ENCODE measurements around the gene BRSK2. TPM values are rescaled to one million over a fixed set of nuclear protein-coding genes. Genes with fewer than 3 reads are reported as not detected.
A peak's percentile ranks its signal among the peaks of the same experiment; 100 is the strongest.

The BRSK2 gene
- total RNA-seq, 1 donor from 2014 or later = not detected

- FAIRE-seq (no peak), DNase-seq (ENCODE audit: low read depth) (no peak)
- TF ChIP-seq CTCF (IDR thresholded peaks at IDR 0.05; ENCODE audit: insufficient read depth, low read length, severe bottlenecking) = peak; percentile 14
- Histone ChIP-seq H3K4me3 (ENCODE audit: low read depth, low read length) (no peak within 1 kb of the TSS), H3K36me3 (ENCODE audit: control insufficient read depth, insufficient read depth, low read length) (no peaks in the 10 kb centered on the region), H3K27me3 (ENCODE audit: control insufficient read depth, insufficient read depth, low read length) (no peaks in the 10 kb centered on the region)
Measured at GRCh38 chr11:1486054-1486825, 96.5 kb downstream of the BRSK2 start, which contains the start of gene MOB2. TSS of gene MOB2 (minus strand) at chr11:1486779. CDS start at chr11:1486556, 223 bp downstream.

DNA sequence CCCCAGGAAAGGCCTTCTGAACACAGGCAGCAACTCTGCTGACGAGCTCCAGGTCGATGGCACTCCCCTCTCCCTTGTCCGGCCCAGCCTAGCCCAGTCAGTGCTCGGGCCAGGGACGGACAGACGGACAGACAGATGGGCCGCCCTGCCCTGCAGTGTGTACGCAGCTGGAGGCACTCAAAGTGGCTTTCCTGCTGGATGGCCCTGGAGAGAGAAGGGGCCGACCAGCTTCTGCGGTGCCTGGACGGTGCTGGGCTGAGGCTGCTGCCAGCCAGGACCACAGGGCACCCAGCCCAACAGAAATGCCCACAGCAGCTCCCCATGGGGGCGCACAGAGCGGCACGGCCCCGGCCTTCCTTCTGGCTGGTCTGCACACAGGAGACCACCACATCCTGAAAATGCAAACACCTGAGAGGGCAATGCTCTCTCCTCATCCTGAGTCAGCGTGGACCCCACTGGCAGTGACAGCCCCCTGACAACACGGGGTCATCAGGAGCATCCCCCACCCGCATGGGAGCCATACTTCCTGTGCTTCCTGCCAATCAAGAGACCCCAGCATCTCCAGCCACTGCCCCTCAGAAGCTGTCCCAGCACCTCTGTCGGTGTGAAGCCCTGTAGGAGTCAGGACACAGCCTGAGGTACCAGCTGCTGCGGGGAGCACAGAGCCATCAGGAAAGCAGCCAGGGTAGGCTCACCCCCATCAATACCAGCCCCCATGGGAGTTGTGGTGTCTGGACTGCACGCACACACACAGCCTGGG, 97.5 kb downstream of the BRSK2 start:
- Histone ChIP-seq H3K36me3 (ENCODE audit: control insufficient read depth, insufficient read depth, low read length) (no peaks in the 10 kb centered on the region), H3K4me3 (ENCODE audit: low read depth, low read length) (no peak overlapping the region), H3K27me3 (ENCODE audit: control insufficient read depth, insufficient read depth, low read length) (no peaks in the 10 kb centered on the region)
- no peak for DNase-seq (ENCODE audit: low read depth)
- no peak for FAIRE-seq
- no peak for TF ChIP-seq CTCF (IDR thresholded peaks at IDR 0.05; ENCODE audit: insufficient read depth, low read length, severe bottlenecking)

DNA sequence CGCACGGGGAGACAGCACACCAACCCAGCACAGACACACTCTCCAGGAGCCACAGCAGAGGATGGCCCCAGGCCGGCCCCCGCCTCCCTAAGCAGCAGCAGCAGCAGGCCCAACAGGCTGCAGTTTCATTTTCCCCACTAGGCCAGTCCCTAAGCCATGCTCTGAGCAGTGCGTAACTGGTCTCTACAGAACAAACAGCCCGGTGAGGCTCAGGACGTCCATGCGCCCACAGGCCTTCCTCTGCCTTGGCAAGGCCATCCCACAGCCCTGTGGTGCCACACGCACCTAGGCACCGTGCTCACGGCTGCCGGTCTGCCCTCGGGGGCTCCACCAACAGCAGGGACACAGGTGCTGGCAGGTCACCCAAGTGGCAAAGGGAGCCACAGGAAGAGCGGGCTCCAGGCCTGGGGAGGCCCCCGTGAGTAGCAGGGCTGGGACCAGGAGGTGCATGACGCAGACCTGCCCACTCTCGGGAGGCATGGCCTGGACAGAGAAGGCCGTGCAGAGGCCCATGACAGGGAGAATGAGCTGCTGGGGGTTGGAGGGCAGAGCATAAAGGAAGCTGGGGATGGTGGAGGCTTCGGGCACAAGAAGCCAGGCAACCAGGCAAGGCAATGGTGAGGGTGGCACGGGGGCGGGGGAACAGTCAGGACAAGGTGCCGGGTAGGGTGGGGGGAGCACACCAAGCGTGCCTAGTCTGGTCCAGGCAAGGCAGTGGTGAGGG, 98.3 kb downstream of the BRSK2 start:
- Histone ChIP-seq H3K27me3 (ENCODE audit: control insufficient read depth, insufficient read depth, low read length) (no peaks in the 10 kb centered on the region), H3K4me3 (ENCODE audit: low read depth, low read length) (no peak overlapping the region), H3K36me3 (ENCODE audit: control insufficient read depth, insufficient read depth, low read length) (no peaks in the 10 kb centered on the region)
- FAIRE-seq (no peak), DNase-seq (ENCODE audit: low read depth) (no peak)
- no peak for TF ChIP-seq CTCF (IDR thresholded peaks at IDR 0.05; ENCODE audit: insufficient read depth, low read length, severe bottlenecking)

GRCh38 chr11:1488575-1489180, 98.9 kb downstream of the BRSK2 start:
- DNase-seq (ENCODE audit: low read depth) = no peak

More at GRCh38 chr11:1488575-1489180, 98.9 kb downstream of the BRSK2 start:
- no peak for FAIRE-seq
- H3K36me3 ChIP-seq (ENCODE audit: control insufficient read depth, insufficient read depth, low read length) = no peaks in the 10 kb centered on the region
- H3K27me3 ChIP-seq (ENCODE audit: control insufficient read depth, insufficient read depth, low read length) = no peaks in the 10 kb centered on the region
- TF ChIP-seq CTCF (IDR thresholded peaks at IDR 0.05; ENCODE audit: insufficient read depth, low read length, severe bottlenecking) = no peak
- no peak overlapping the region for H3K4me3 ChIP-seq (ENCODE audit: low read depth, low read length)
